Neutrophil (primary cell): ENCODE data around the gene INSIG1.

Source experiments
- H3K27ac ChIP-seq: fragments of 200-600 bp; sonication (generic); 2 replicates; pipeline ENCODE4 v1.5.1; 2016; ENCODE audit warnings: mild to moderate bottlenecking, moderate library complexity
- H3K27me3 ChIP-seq: fragments of 200-600 bp; sonication (generic); 2 replicates; pipeline ENCODE4 v1.6.0; 2016; ENCODE audit warnings: mild to moderate bottlenecking
- H3K36me3 ChIP-seq: fragments of 200-600 bp; sonication (generic); 2 replicates; pipeline ENCODE4 v1.5.1; 2017
- H3K4me1 ChIP-seq, 2 experiments: fragments of 200-600 bp in 1 of 2; sonication (generic) in 1 of 2; 1 replicate in 1 of 2; 2 replicates in 1 of 2; pipeline versions ENCODE4 v1.5.1 to v1.6.1; 2013 to 2016; ENCODE audit warnings: low read depth in 1 of 2, low read length in 1 of 2, mild to moderate bottlenecking in 1 of 2, moderate library complexity in 1 of 2; ENCODE audit not compliant: control insufficient read depth in 1 of 2, insufficient read depth in 1 of 2
- H3K4me3 ChIP-seq, 2 experiments: fragments of 200-600 bp in 1 of 2; sonication (generic) in 1 of 2; 1 replicate in 1 of 2; 2 replicates in 1 of 2; pipeline ENCODE4 v1.5.1; 2013 to 2016; ENCODE audit warnings: low read depth in 1 of 2, low read length in 1 of 2, mild to moderate bottlenecking in 1 of 2, moderate library complexity in 1 of 2
- H3K9me3 ChIP-seq: fragments of 200-600 bp; sonication (generic); 2 replicates; pipeline ENCODE4 v1.5.1; 2016
- CTCF ChIP-seq: fragments of 200-600 bp; sonication (generic); IDR thresholded peaks from 2 replicates; pipeline ENCODE4 v1.5.1; 2016; ENCODE audit warnings: antibody characterized with exemption

The INSIG1 gene

DNA sequence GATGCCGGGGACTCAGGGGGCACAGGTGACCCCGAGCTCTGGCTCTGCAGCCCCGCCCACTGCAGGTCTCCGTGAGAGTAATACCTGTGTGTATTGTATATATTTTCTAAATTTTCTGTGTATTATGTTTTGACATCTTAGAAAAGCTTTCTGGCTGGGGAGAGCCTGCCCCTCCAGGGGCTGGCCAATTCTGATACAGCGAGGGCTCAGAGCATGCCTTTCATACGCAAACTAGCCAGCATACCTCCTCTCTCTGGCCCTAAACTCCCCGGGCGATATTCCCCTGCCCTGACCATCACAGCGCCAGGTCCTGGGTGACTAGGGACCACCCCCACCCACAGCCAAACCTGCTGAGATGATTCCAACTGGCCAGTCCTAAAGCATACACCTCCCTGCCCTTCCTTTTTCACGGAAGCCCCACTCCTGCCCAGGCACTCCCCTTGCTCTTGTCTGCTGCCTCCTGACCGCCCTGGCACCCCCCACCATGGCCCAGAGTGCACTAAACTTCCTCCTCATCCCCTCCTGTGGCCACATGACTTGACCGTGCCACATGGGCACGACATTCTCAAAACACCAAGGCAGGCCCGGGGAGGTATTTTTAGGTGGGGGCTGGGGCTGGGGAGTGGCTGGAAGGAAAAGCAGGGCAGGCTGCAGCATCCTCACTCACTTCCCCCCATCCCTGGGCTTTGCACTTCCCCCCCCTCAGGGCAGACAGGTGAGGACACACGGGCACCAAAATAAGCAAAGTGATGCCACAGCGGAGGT, 61.5 kb downstream of the INSIG1 start:
- no peaks in the 10 kb centered on the region for H3K27me3 ChIP-seq
- no peak overlapping the region for H3K4me3 ChIP-seq
- no peak for TF ChIP-seq CTCF

More for the DNA sequence above, 61.5 kb downstream of the INSIG1 start:
- Histone ChIP-seq H3K27ac (no peak overlapping the region), H3K9me3 (no peaks in the 10 kb centered on the region), H3K36me3 (no peaks in the 10 kb centered on the region), H3K4me1 (peaks cover 54 to 59% of the 10 kb centered on the region in 2 experiments)
